HepG2 (cell line): ENCODE measurements around the gene CYP2W1. TPM values are rescaled to one million over a fixed set of nuclear protein-coding genes. Genes with fewer than 3 reads are reported as not detected.

Experiments used
- ATF1 ChIP-seq: IDR thresholded peaks from 2 replicates; pipeline ENCODE4 v1.6.1; 2016; ENCODE audit warnings: mild to moderate bottlenecking, control low read depth
- ETV5 ChIP-seq: IDR thresholded peaks from 2 replicates; pipeline ENCODE4 v1.6.1; 2018; ENCODE audit warnings: missing biosample characterization, missing genetic modification reagents, inconsistent platforms, borderline replicate concordance
- EZH2 ChIP-seq: conservative IDR thresholded peaks from 2 replicates; pipeline ENCODE4 v1.6.1; 2012; ENCODE audit warnings: mild to moderate bottlenecking, low read depth, low read length, moderate library complexity
- GABPB1 ChIP-seq: IDR thresholded peaks from 2 replicates; pipeline ENCODE4 v1.6.1; 2016; ENCODE audit warnings: mild to moderate bottlenecking, missing genetic modification reagents, moderate library complexity, missing compliant biosample characterization
- GATAD1 ChIP-seq: IDR thresholded peaks from 2 replicates; pipeline ENCODE4 v1.6.1; 2016; ENCODE audit warnings: missing genetic modification reagents, missing compliant biosample characterization
- HOXD1 ChIP-seq: sonication (generic); formaldehyde crosslinking; IDR thresholded peaks from 2 replicates; pipeline ENCODE4 v1.5.0; 2020; ENCODE audit warnings: missing genetic modification reagents
- KAT7 ChIP-seq: IDR thresholded peaks from 2 replicates; pipeline ENCODE4 v1.6.1; 2018; ENCODE audit warnings: borderline replicate concordance, missing compliant biosample characterization
- MEIS1 ChIP-seq: sonication (generic); formaldehyde crosslinking; IDR thresholded peaks from 2 replicates; pipeline ENCODE4 v1.9.0; 2021; ENCODE audit warnings: mild to moderate bottlenecking, missing genetic modification reagents, moderate library complexity, borderline replicate concordance
- MIXL1 ChIP-seq: IDR thresholded peaks from 2 replicates; pipeline ENCODE4 v1.6.1; 2016
- NRL ChIP-seq: sonication (generic); formaldehyde crosslinking; IDR thresholded peaks from 2 replicates; pipeline ENCODE4 v1.5.0; 2020; ENCODE audit warnings: missing genetic modification reagents, mild to moderate bottlenecking, moderate library complexity, borderline replicate concordance
- TBX3 ChIP-seq: fragments of 450-650 bp; IDR thresholded peaks from 2 replicates; pipeline ENCODE4 v1.6.1; 2017; ENCODE audit warnings: antibody characterized with exemption, mild to moderate bottlenecking, inconsistent platforms, borderline replicate concordance
- TGIF2 ChIP-seq: IDR thresholded peaks from 2 replicates; pipeline ENCODE4 v1.6.1; 2016; ENCODE audit warnings: control low read depth, missing compliant biosample characterization
- THAP11 ChIP-seq: IDR thresholded peaks from 2 replicates; pipeline ENCODE4 v1.6.1; 2016; ENCODE audit warnings: missing biosample characterization, missing genetic modification reagents
- ZNF180 ChIP-seq: sonication (generic); formaldehyde crosslinking; IDR thresholded peaks from 2 replicates; pipeline ENCODE4 v1.4.0; 2020; ENCODE audit warnings: low read depth, missing genetic modification reagents, borderline replicate concordance
- ZNF230 ChIP-seq: sonication (generic); formaldehyde crosslinking; IDR thresholded peaks from 2 replicates; pipeline ENCODE4 v1.4.0; 2020; ENCODE audit warnings: mild to moderate bottlenecking, missing genetic modification reagents
- ZNF737 ChIP-seq: sonication (generic); formaldehyde crosslinking; IDR thresholded peaks from 2 replicates; pipeline ENCODE4 v1.5.0; 2020; ENCODE audit warnings: missing genetic modification reagents, mild to moderate bottlenecking, borderline replicate concordance
- polyA plus RNA-seq, 8 experiments: library from polyadenylated mRNA; depleted of rRNA in 3 of 8; stranded (reverse) in 7 of 8; unstranded in 1 of 8; fragments of >200 nt; fragmentation: Illumina TruSeq in 4 of 8; extraction: Trizol in 4 of 8; gene quantifications; 2 replicates each; pipeline versions ENCODE4 v1.2.1 to v1.2.3, GENCODE V29; 2011 to 2016; ENCODE audit warnings: low read depth in 4 of 8, missing spikeins in 1 of 8, mixed read lengths in 1 of 8; ENCODE audit not compliant: insufficient read depth in 1 of 8
- total RNA-seq, 5 experiments: library from RNA; depleted of rRNA; stranded (reverse); fragments of >200 nt; fragmentation: Illumina TruSeq; extraction: Trizol; gene quantifications; 2 replicates each; pipeline ENCODE4 v1.2.3, GENCODE V29; 2016; ENCODE audit warnings: low read depth in 1 of 5
- TF ChIP-seq, protein P1 (sequence below): sonication (generic); formaldehyde crosslinking; IDR thresholded peaks from 2 replicates; pipeline ENCODE4 v1.8.0; 2022; ENCODE audit warnings: mild to moderate bottlenecking, missing genetic modification reagents
- TF ChIP-seq, protein P2 (sequence below): sonication (generic); formaldehyde crosslinking; IDR thresholded peaks from 2 replicates; pipeline ENCODE4 v1.4.0; 2020; ENCODE audit warnings: missing genetic modification reagents, borderline replicate concordance
- TF ChIP-seq, protein P3 (sequence below): sonication (generic); formaldehyde crosslinking; IDR thresholded peaks from 2 replicates; pipeline ENCODE4 v1.9.0; 2021; ENCODE audit warnings: missing genetic modification reagents, mild to moderate bottlenecking, borderline replicate concordance
- TF ChIP-seq, protein P4 (sequence below): sonication (generic); formaldehyde crosslinking; IDR thresholded peaks from 2 replicates; pipeline ENCODE4 v1.9.0; 2022; ENCODE audit warnings: missing genetic modification reagents, mild to moderate bottlenecking, borderline replicate concordance
- TF ChIP-seq, protein P5 (sequence below): sonication (generic); IDR thresholded peaks from 2 replicates; pipeline ENCODE4 v1.6.1; 2016; ENCODE audit warnings: low read depth, borderline replicate concordance

The CYP2W1 gene
- total and polyA plus RNA-seq, 2 of the 13 experiments (the other 11 are each of a cell fraction or from before 2014, with no cell fraction given) = 19.5 to 31.7 TPM

DNA sequence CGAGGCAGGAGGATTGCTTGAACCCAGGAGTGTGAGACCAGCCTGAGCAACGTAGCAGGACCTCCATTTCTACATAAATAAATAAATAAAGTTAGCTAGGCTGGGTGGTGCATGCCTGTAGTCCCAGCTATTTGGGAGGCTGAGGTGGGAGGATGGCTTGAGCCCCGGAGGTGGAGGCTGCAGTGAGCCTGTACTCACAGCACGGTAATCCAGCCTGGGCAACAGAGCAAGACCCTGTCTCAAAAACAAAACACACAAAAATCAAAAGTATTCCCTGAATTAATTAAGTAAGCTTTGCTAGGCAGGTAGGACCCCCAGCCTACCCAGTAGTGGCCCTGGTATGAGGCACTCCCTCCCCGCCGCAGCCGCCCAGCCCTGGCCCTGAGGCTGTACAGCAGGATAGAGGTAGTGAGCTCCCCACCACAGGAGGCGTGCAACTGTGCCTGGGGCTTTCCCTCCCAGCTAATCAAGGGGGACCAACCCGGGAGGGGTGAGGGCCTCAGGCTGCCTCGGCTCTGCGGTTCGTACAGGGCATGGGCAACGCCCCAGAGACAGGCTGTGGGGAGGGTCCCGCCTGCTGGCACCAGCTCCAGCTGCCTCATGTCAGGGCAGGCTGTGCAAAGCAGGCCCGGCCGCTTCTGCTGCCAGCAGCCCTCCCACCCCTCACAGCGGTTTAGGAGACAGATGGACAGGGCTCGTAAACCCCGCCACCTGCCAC is 1.0 kb upstream of the CYP2W1 start (continued):
- TF ChIP-seq ZNF230 (CRISPR knock-in tag) = no peak
- TF ChIP-seq ZNF737 (CRISPR knock-in tag) = no peak
- no peak for TF ChIP-seq MEIS1 (CRISPR knock-in tag)
- TF ChIP-seq, protein P1, sequence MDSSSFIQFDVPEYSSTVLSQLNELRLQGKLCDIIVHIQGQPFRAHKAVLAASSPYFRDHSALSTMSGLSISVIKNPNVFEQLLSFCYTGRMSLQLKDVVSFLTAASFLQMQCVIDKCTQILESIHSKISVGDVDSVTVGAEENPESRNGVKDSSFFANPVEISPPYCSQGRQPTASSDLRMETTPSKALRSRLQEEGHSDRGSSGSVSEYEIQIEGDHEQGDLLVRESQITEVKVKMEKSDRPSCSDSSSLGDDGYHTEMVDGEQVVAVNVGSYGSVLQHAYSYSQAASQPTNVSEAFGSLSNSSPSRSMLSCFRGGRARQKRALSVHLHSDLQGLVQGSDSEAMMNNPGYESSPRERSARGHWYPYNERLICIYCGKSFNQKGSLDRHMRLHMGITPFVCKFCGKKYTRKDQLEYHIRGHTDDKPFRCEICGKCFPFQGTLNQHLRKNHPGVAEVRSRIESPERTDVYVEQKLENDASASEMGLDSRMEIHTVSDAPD (CRISPR knock-in tag) = no peak
- no peak for TF ChIP-seq GATAD1 (CRISPR knock-in tag)
- TF ChIP-seq ZNF180 (CRISPR knock-in tag) = no peak
- TF ChIP-seq EZH2 = no peak
- no peak for TF ChIP-seq TBX3
- TF ChIP-seq, protein P2, sequence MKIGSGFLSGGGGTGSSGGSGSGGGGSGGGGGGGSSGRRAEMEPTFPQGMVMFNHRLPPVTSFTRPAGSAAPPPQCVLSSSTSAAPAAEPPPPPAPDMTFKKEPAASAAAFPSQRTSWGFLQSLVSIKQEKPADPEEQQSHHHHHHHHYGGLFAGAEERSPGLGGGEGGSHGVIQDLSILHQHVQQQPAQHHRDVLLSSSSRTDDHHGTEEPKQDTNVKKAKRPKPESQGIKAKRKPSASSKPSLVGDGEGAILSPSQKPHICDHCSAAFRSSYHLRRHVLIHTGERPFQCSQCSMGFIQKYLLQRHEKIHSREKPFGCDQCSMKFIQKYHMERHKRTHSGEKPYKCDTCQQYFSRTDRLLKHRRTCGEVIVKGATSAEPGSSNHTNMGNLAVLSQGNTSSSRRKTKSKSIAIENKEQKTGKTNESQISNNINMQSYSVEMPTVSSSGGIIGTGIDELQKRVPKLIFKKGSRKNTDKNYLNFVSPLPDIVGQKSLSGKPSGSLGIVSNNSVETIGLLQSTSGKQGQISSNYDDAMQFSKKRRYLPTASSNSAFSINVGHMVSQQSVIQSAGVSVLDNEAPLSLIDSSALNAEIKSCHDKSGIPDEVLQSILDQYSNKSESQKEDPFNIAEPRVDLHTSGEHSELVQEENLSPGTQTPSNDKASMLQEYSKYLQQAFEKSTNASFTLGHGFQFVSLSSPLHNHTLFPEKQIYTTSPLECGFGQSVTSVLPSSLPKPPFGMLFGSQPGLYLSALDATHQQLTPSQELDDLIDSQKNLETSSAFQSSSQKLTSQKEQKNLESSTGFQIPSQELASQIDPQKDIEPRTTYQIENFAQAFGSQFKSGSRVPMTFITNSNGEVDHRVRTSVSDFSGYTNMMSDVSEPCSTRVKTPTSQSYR (CRISPR knock-in tag) = no peak
- no peak for TF ChIP-seq NRL (CRISPR knock-in tag)
- TF ChIP-seq HOXD1 (CRISPR knock-in tag) = no peak
- TF ChIP-seq, protein P3, sequence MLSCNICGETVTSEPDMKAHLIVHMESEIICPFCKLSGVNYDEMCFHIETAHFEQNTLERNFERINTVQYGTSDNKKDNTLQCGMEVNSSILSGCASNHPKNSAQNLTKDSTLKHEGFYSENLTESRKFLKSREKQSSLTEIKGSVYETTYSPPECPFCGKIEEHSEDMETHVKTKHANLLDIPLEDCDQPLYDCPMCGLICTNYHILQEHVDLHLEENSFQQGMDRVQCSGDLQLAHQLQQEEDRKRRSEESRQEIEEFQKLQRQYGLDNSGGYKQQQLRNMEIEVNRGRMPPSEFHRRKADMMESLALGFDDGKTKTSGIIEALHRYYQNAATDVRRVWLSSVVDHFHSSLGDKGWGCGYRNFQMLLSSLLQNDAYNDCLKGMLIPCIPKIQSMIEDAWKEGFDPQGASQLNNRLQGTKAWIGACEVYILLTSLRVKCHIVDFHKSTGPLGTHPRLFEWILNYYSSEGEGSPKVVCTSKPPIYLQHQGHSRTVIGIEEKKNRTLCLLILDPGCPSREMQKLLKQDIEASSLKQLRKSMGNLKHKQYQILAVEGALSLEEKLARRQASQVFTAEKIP (CRISPR knock-in tag) = no peak
- TF ChIP-seq ETV5 (CRISPR knock-in tag) = no peak
- no peak for TF ChIP-seq THAP11 (CRISPR knock-in tag)
- no peak for TF ChIP-seq TGIF2
- TF ChIP-seq, protein P4, sequence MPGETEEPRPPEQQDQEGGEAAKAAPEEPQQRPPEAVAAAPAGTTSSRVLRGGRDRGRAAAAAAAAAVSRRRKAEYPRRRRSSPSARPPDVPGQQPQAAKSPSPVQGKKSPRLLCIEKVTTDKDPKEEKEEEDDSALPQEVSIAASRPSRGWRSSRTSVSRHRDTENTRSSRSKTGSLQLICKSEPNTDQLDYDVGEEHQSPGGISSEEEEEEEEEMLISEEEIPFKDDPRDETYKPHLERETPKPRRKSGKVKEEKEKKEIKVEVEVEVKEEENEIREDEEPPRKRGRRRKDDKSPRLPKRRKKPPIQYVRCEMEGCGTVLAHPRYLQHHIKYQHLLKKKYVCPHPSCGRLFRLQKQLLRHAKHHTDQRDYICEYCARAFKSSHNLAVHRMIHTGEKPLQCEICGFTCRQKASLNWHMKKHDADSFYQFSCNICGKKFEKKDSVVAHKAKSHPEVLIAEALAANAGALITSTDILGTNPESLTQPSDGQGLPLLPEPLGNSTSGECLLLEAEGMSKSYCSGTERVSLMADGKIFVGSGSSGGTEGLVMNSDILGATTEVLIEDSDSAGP (CRISPR knock-in tag) = no peak
- peak; percentile 12; the same call in 1 of the 2 replicates for TF ChIP-seq GABPB1 (CRISPR knock-in tag)
- TF ChIP-seq ATF1 = no peak
- no peak for TF ChIP-seq MIXL1 (CRISPR knock-in tag)
- TF ChIP-seq KAT7 = no peak
- TF ChIP-seq, protein P5, sequence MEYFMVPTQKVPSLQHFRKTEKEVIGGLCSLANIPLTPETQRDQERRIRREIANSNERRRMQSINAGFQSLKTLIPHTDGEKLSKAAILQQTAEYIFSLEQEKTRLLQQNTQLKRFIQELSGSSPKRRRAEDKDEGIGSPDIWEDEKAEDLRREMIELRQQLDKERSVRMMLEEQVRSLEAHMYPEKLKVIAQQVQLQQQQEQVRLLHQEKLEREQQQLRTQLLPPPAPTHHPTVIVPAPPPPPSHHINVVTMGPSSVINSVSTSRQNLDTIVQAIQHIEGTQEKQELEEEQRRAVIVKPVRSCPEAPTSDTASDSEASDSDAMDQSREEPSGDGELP = no peak
